Dermis blood vessel endothelial cell (primary cell): ENCODE data around the gene DGKE. TPM values are rescaled to one million over a fixed set of nuclear protein-coding genes. Genes with fewer than 3 reads are reported as not detected.

ENCODE experiments used
- DNase-seq: peaks from one replicate; pipeline ENCODE4 v3.0.0; 2010
- total RNA-seq: library from RNA; depleted of rRNA; stranded (reverse); fragments of >200 nt; gene quantifications from 2 replicates; pipeline ENCODE4 v1.2.3, GENCODE V29; 2014

The DGKE gene
- total RNA-seq, 1 donor from 2014 or later: 17.9 TPM

GRCh38 chr17:56918916-56919315 is 85.0 kb downstream of the DGKE start:
- no peak for DNase-seq

Other genes starting within 250 kb of the DGKE start
- gene NOG, start 240.5 kb upstream of the DGKE start, total RNA-seq: 0.23 and 1.2 TPM in 2 replicates
- 3.2 and 4.1 TPM in 2 replicates for gene C17orf67, start 231 bp upstream of the DGKE start, total RNA-seq
- 33.2 and 51.0 TPM in 2 replicates for gene TRIM25, start 79.9 kb downstream of the DGKE start, total RNA-seq
- 16.5 and 18.8 TPM in 2 replicates for gene COIL, start 126.9 kb downstream of the DGKE start, total RNA-seq
- gene SCPEP1, start 144.0 kb downstream of the DGKE start, total RNA-seq: 40.3 and 61.4 TPM in 2 replicates